Muscle layer of colon (tissue), 2 donors: ENCODE measurements around the gene ENKD1.

Experiments used
- H3K27ac ChIP-seq: one replicate; pipeline ENCODE4 v1.7.0; 2013; ENCODE audit warnings: low read depth, mild to moderate bottlenecking, low read length, moderate library complexity
- H3K27me3 ChIP-seq, 2 donors: one replicate each; pipeline ENCODE4 v1.7.0; 2013; ENCODE audit warnings: low read length in 2 of 2, mild to moderate bottlenecking in 2 of 2; ENCODE audit not compliant: insufficient read depth in 2 of 2, control insufficient read depth in 1 of 2
- H3K36me3 ChIP-seq: one replicate; pipeline ENCODE4 v1.7.0; 2013; ENCODE audit warnings: mild to moderate bottlenecking, low read length; ENCODE audit not compliant: insufficient read depth
- H3K4me1 ChIP-seq: one replicate; pipeline ENCODE4 v1.7.0; 2013; ENCODE audit warnings: mild to moderate bottlenecking, low read length; ENCODE audit not compliant: insufficient read depth
- H3K4me3 ChIP-seq, 2 donors: one replicate each; pipeline ENCODE4 v1.7.0; 2013; ENCODE audit warnings: low read length in 2 of 2, low read depth in 1 of 2, mild to moderate bottlenecking in 1 of 2, moderate library complexity in 1 of 2
- H3K9ac ChIP-seq: one replicate; pipeline ENCODE4 v1.7.0; 2013; ENCODE audit warnings: low read length
- H3K9me3 ChIP-seq: one replicate; pipeline ENCODE4 v1.7.0; 2013; ENCODE audit warnings: mild to moderate bottlenecking, low read length
- donor health status: abdominal sarcoma.
- donor health status: Adenocarcinoma of cecum.

Gene ENKD1

GRCh38 chr16:67653789-67654402 is 12.7 kb downstream of the ENKD1 start:
- peak overlapping the region in 1 of 2 donors; percentile 27 for H3K4me3 ChIP-seq
- no peak overlapping the region for H3K9ac ChIP-seq
- H3K27ac ChIP-seq: no peak overlapping the region
- H3K36me3 ChIP-seq: peaks cover 12% of the 10 kb centered on the region
- peaks cover 27 to 63% of the 10 kb centered on the region in 2 donors for H3K27me3 ChIP-seq
- no peaks in the 10 kb centered on the region for H3K9me3 ChIP-seq
- peaks cover 4% of the 10 kb centered on the region for H3K4me1 ChIP-seq

- no peaks in the 10 kb centered on the region for H3K4me1 ChIP-seq
- H3K9ac ChIP-seq: no peak overlapping the region
- H3K27ac ChIP-seq: no peak overlapping the region
- no peaks in the 10 kb centered on the region for H3K9me3 ChIP-seq
- H3K4me3 ChIP-seq: peak overlapping the region in 1 of 2 donors; percentile 27
- H3K27me3 ChIP-seq: peaks cover 29 to 69% of the 10 kb centered on the region in 2 donors
- H3K36me3 ChIP-seq: peaks cover 8% of the 10 kb centered on the region
Observed at GRCh38 chr16:67653128-67653788, 13.3 kb downstream of the ENKD1 start.

- Histone ChIP-seq H3K27me3 (peaks cover 29 to 75% of the 10 kb centered on the region in 2 donors), H3K4me1 (no peaks in the 10 kb centered on the region), H3K9ac (no peak overlapping the region), H3K27ac (no peak overlapping the region), H3K9me3 (no peaks in the 10 kb centered on the region), H3K36me3 (peaks cover 4% of the 10 kb centered on the region), H3K4me3 (no peak overlapping the region)
Observed at GRCh38 chr16:67652578-67653127, 13.9 kb downstream of the ENKD1 start.

- H3K4me3 ChIP-seq: no peak overlapping the region
- H3K9ac ChIP-seq: no peak overlapping the region
- H3K27ac ChIP-seq: no peak overlapping the region
- no peaks in the 10 kb centered on the region for H3K9me3 ChIP-seq
- peaks cover 29 to 80% of the 10 kb centered on the region in 2 donors for H3K27me3 ChIP-seq
- no peaks in the 10 kb centered on the region for H3K36me3 ChIP-seq
- H3K4me1 ChIP-seq: no peaks in the 10 kb centered on the region
Observed at GRCh38 chr16:67651847-67652246, 14.7 kb downstream of the ENKD1 start.

- no peaks in the 10 kb centered on the region for H3K4me1 ChIP-seq
- H3K27me3 ChIP-seq: peaks cover 29 to 88% of the 10 kb centered on the region in 2 donors
Observed at GRCh38 chr16:67651039-67651438, 15.5 kb downstream of the ENKD1 start.

GRCh38 chr16:67650023-67650422 is 16.5 kb downstream of the ENKD1 start:
- H3K27me3 ChIP-seq: peaks cover 29 to 92% of the 10 kb centered on the region in 2 donors
- H3K27ac ChIP-seq: no peak overlapping the region
- H3K4me1 ChIP-seq: no peaks in the 10 kb centered on the region
- no peak overlapping the region for H3K9ac ChIP-seq
- H3K9me3 ChIP-seq: no peaks in the 10 kb centered on the region
- H3K36me3 ChIP-seq: no peaks in the 10 kb centered on the region
- H3K4me3 ChIP-seq: no peak overlapping the region

More at GRCh38 chr16:67651039-67651438, 15.5 kb downstream of the ENKD1 start:
- Histone ChIP-seq H3K9ac (no peak overlapping the region), H3K9me3 (no peaks in the 10 kb centered on the region), H3K36me3 (no peaks in the 10 kb centered on the region), H3K27ac (no peak overlapping the region), H3K4me3 (no peak overlapping the region)

- Histone ChIP-seq H3K9me3 (no peaks in the 10 kb centered on the region), H3K27me3 (peaks cover 24 to 92% of the 10 kb centered on the region in 2 donors), H3K4me3 (no peak overlapping the region), H3K9ac (no peak overlapping the region), H3K27ac (no peak overlapping the region), H3K4me1 (no peaks in the 10 kb centered on the region), H3K36me3 (no peaks in the 10 kb centered on the region)
Observed at GRCh38 chr16:67649494-67649931, 17.0 kb downstream of the ENKD1 start.

GRCh38 chr16:67648764-67649407 is 17.7 kb downstream of the ENKD1 start:
- Histone ChIP-seq H3K36me3 (no peaks in the 10 kb centered on the region), H3K27me3 (peaks cover 18 to 87% of the 10 kb centered on the region in 2 donors), H3K27ac (no peak overlapping the region), H3K4me1 (no peaks in the 10 kb centered on the region), H3K9me3 (no peaks in the 10 kb centered on the region), H3K4me3 (no peak overlapping the region), H3K9ac (no peak overlapping the region)

- Histone ChIP-seq H3K36me3 (no peaks in the 10 kb centered on the region), H3K27ac (no peak overlapping the region), H3K4me3 (no peak overlapping the region), H3K4me1 (no peaks in the 10 kb centered on the region), H3K9me3 (no peaks in the 10 kb centered on the region), H3K9ac (no peak overlapping the region), H3K27me3 (peaks cover 18 to 81% of the 10 kb centered on the region in 2 donors)
Observed at GRCh38 chr16:67648088-67648763, 18.3 kb downstream of the ENKD1 start.

GRCh38 chr16:67647681-67648080 is 18.9 kb downstream of the ENKD1 start:
- Histone ChIP-seq H3K4me3 (no peak overlapping the region), H3K27me3 (peaks cover 18 to 78% of the 10 kb centered on the region in 2 donors), H3K4me1 (no peaks in the 10 kb centered on the region), H3K36me3 (no peaks in the 10 kb centered on the region), H3K9ac (no peak overlapping the region), H3K9me3 (no peaks in the 10 kb centered on the region), H3K27ac (no peak overlapping the region)

GRCh38 chr16:67647111-67647651 is 19.4 kb downstream of the ENKD1 start:
- peaks cover 15 to 74% of the 10 kb centered on the region in 2 donors for H3K27me3 ChIP-seq
- no peak overlapping the region for H3K27ac ChIP-seq
- no peaks in the 10 kb centered on the region for H3K36me3 ChIP-seq
- H3K9ac ChIP-seq: no peak overlapping the region
- no peak overlapping the region for H3K4me3 ChIP-seq
- peaks cover 2% of the 10 kb centered on the region for H3K4me1 ChIP-seq
- no peaks in the 10 kb centered on the region for H3K9me3 ChIP-seq
